H1 (cell line): ENCODE results near the gene HENMT1. TPM values are rescaled to one million over a fixed set of nuclear protein-coding genes. Genes with fewer than 3 reads are reported as not detected.
A peak's percentile ranks its signal among the peaks of the same experiment; 100 is the strongest.
"Not testable (repeated sequence)": the region's sequence is repeated elsewhere in the genome, so short reads cannot be mapped to it uniquely, and the experiment has no call there.

Experiments
- CTCF ChIA-PET: fragments of 300-600 bp; sonication (Branson Sonifier 250); formaldehyde crosslinking; loops from one replicate; lab custom pipeline; 2021; ENCODE audit not compliant: partially characterized antibody; lab: Charles Lee
- POLR2A ChIA-PET: fragments of 300-600 bp; sonication (Branson Sonifier 250); formaldehyde crosslinking; loops from one replicate; lab custom pipeline; 2021; ENCODE audit warnings: inconsistent platforms; ENCODE audit not compliant: partially characterized antibody; lab: Charles Lee
- DNase-seq, 2 experiments: peaks; one replicate each; pipeline versions ENCODE4 v3.0.0 to v3.0.0-alpha.2; 2010 to 2022; ENCODE audit warnings: low spot score in 2 of 2, low read depth in 1 of 2, mixed read lengths in 1 of 2
- FAIRE-seq: peaks from 2 replicates; lab custom pipeline; 2011; peaks lifted over from hg19 to GRCh38; lab: Jason Lieb, UNC
- H2AFZ ChIP-seq: 2 replicates; pipeline ENCODE4 v1.8.1; 2012; ENCODE audit warnings: low read length, inconsistent platforms
- H2AK5ac ChIP-seq: 2 replicates; pipeline ENCODE4 v1.6.1; 2013; ENCODE audit warnings: low read depth, low read length
- H2BK120ac ChIP-seq: replicated peaks from 2 replicates; pipeline ENCODE3; 2013; ENCODE audit warnings: low read depth, low read length, inconsistent platforms
- H2BK12ac ChIP-seq: 2 replicates; pipeline ENCODE4 v1.6.1; 2013; ENCODE audit warnings: low read depth, low read length
- H2BK15ac ChIP-seq: 2 replicates; pipeline ENCODE4 v1.6.1; 2013; ENCODE audit warnings: low read length
- H2BK20ac ChIP-seq: 2 replicates; pipeline ENCODE4 v1.6.1; 2013; ENCODE audit warnings: low read length
- H2BK5ac ChIP-seq: 2 replicates; pipeline ENCODE4 v1.6.1; 2013; ENCODE audit warnings: low read depth, low read length
- H3K14ac ChIP-seq: 2 replicates; pipeline ENCODE4 v1.6.1; 2013; ENCODE audit warnings: inconsistent platforms; ENCODE audit not compliant: insufficient read length
- H3K18ac ChIP-seq: 2 replicates; pipeline ENCODE4 v1.6.1; 2013; ENCODE audit warnings: low read length; ENCODE audit errors: extremely low read depth
- H3K23ac ChIP-seq: 2 replicates; pipeline ENCODE4 v1.6.1; 2013; ENCODE audit warnings: inconsistent platforms; ENCODE audit not compliant: insufficient read length
- H3K23me2 ChIP-seq: 2 replicates; pipeline ENCODE4 v1.6.1; 2013; ENCODE audit warnings: low read depth, low read length
- H3K27ac ChIP-seq: 2 replicates; pipeline ENCODE4 v1.6.1; 2011; ENCODE audit warnings: low read depth, low read length, inconsistent platforms
- H3K27me3 ChIP-seq, 4 experiments: replicated peaks in 1 of 4; 1 replicate in 1 of 4; 2 replicates in 3 of 4; pipeline versions ENCODE4 v1.6.1 to v1.8.1; 2011 to 2013; ENCODE audit warnings: low read length in 3 of 4, mild to moderate bottlenecking in 3 of 4, inconsistent platforms in 2 of 4, mixed read lengths in 2 of 4, moderate library complexity in 1 of 4; ENCODE audit not compliant: control insufficient read depth in 3 of 4, insufficient read depth in 3 of 4; ENCODE audit errors: extremely low read depth in 1 of 4
- H3K36me3 ChIP-seq, 4 experiments: 2 replicates each; pipeline versions ENCODE4 v1.6.1 to v1.8.1; 2011 to 2013; ENCODE audit warnings: mild to moderate bottlenecking in 4 of 4, low read length in 3 of 4, moderate library complexity in 2 of 4, control low read depth in 1 of 4, inconsistent platforms in 1 of 4; ENCODE audit not compliant: insufficient read depth in 4 of 4, control insufficient read depth in 2 of 4
- H3K4ac ChIP-seq: replicated peaks from 2 replicates; pipeline ENCODE3; 2013; ENCODE audit warnings: low read length, low read depth, mixed read lengths, inconsistent platforms; ENCODE audit not compliant: insufficient read length
- H3K4me1 ChIP-seq, 4 experiments: replicated peaks in 1 of 4; 1 replicate in 1 of 4; 2 replicates in 3 of 4; pipeline versions ENCODE4 v1.6.1 to v1.8.1; 2011 to 2013; ENCODE audit warnings: low read length in 3 of 4, inconsistent platforms in 2 of 4, mixed read lengths in 1 of 4; ENCODE audit not compliant: insufficient read depth in 4 of 4, control insufficient read depth in 3 of 4
- H3K4me2 ChIP-seq, 2 experiments: 2 replicates each; pipeline versions ENCODE4 v1.6.1 to v1.8.1; 2011 to 2013; ENCODE audit warnings: low read depth in 2 of 2, low read length in 2 of 2, control low read depth in 1 of 2, inconsistent platforms in 1 of 2, mild to moderate bottlenecking in 1 of 2; ENCODE audit not compliant: insufficient read depth in 1 of 2
- H3K4me3 ChIP-seq, 4 experiments: fragments of 200-600, 300-600 bp in 1 of 4; sonication (generic), shearing (Covaris generic), sonication (Bioruptor Twin) in 1 of 4; 2 replicates each; pipeline versions ENCODE4 v1.5.1 to v1.8.1; 2011 to 2016; ENCODE audit warnings: low read length in 4 of 4, low read depth in 3 of 4, control low read depth in 2 of 4, inconsistent platforms in 2 of 4, mild to moderate bottlenecking in 2 of 4, mixed read lengths in 1 of 4, moderate library complexity in 1 of 4; ENCODE audit not compliant: insufficient read depth in 2 of 4; ENCODE audit errors: extremely low read depth in 1 of 4
- H3K56ac ChIP-seq: replicated peaks from 2 replicates; pipeline ENCODE3; 2013; ENCODE audit warnings: low read depth, mild to moderate bottlenecking, mixed read lengths, low read length, inconsistent platforms; ENCODE audit not compliant: insufficient read length
- H3K79me1 ChIP-seq: 2 replicates; pipeline ENCODE4 v1.6.1; 2013; ENCODE audit warnings: low read depth, low read length, control low read depth
- H3K79me2 ChIP-seq, 2 experiments: 2 replicates each; pipeline versions ENCODE4 v1.6.1 to v1.8.1; 2012 to 2013; ENCODE audit warnings: low read length in 2 of 2, mild to moderate bottlenecking in 2 of 2, inconsistent platforms in 1 of 2; ENCODE audit not compliant: insufficient read depth in 2 of 2, control insufficient read depth in 1 of 2
- H3K9ac ChIP-seq, 4 experiments: replicated peaks in 1 of 4; 1 replicate in 1 of 4; 2 replicates in 3 of 4; pipeline versions ENCODE4 v1.6.1 to v1.8.1; 2011 to 2013; ENCODE audit warnings: low read depth in 3 of 4, low read length in 3 of 4, control low read depth in 2 of 4, mild to moderate bottlenecking in 2 of 4, moderate library complexity in 2 of 4, inconsistent platforms in 1 of 4; ENCODE audit errors: extremely low read depth in 1 of 4
- H3K9me3 ChIP-seq, 2 experiments: 2 replicates each; pipeline versions ENCODE4 v1.6.1 to v1.8.1; 2012 to 2013; ENCODE audit warnings: mild to moderate bottlenecking in 2 of 2, moderate library complexity in 2 of 2, control low read depth in 1 of 2, inconsistent platforms in 1 of 2, low read depth in 1 of 2, low read length in 1 of 2, mixed read lengths in 1 of 2; ENCODE audit not compliant: insufficient read depth in 2 of 2
- H4K20me1 ChIP-seq, 2 experiments: replicated peaks in 1 of 2; 2 replicates each; pipeline versions ENCODE3 to v1.8.1; 2011 to 2013; ENCODE audit warnings: inconsistent platforms in 2 of 2, low read length in 2 of 2, mild to moderate bottlenecking in 1 of 2; ENCODE audit not compliant: insufficient read depth in 2 of 2, control insufficient read depth in 1 of 2
- H4K5ac ChIP-seq: 2 replicates; pipeline ENCODE4 v1.6.1; 2013; ENCODE audit warnings: low read length, low read depth, mixed read lengths, inconsistent platforms; ENCODE audit not compliant: insufficient read length
- H4K8ac ChIP-seq: 2 replicates; pipeline ENCODE4 v1.8.0; 2013; ENCODE audit warnings: mild to moderate bottlenecking, moderate library complexity, low read length, inconsistent platforms; ENCODE audit not compliant: insufficient read depth; ENCODE audit errors: extremely low read depth
- H4K91ac ChIP-seq: replicated peaks from 2 replicates; pipeline ENCODE3; 2013; ENCODE audit warnings: low read length, mixed read lengths, inconsistent platforms; ENCODE audit not compliant: insufficient read length
- POLR2A ChIP-seq, 2 experiments: IDR thresholded peaks; 1 replicate in 1 of 2; 2 replicates in 1 of 2; pipeline ENCODE4 v1.6.1; 2011; ENCODE audit warnings: low read depth in 2 of 2, low read length in 2 of 2, mild to moderate bottlenecking in 2 of 2; ENCODE audit errors: control extremely low read depth in 1 of 2
- POLR2AphosphoS5 ChIP-seq: IDR thresholded peaks from 2 replicates; pipeline ENCODE4 v1.6.1; 2011; ENCODE audit warnings: low read depth, low read length
- WGBS, 2 experiments: shearing (Covaris generic) in 1 of 2; methylation state at CpG; one replicate each; pipeline versions ENCODE4 v1.1.6 to v1.1.7; 2013 to 2015; ENCODE audit warnings: low lambda C conversion rate in 2 of 2, mixed read lengths in 2 of 2, inconsistent platforms in 1 of 2, low coverage in 1 of 2, missing lambda C conversion rate in 1 of 2; ENCODE audit not compliant: insufficient replicate concordance in 2 of 2, insufficient coverage in 1 of 2, insufficient read length in 1 of 2; ENCODE audit errors: extremely low coverage in 1 of 2, missing lambda C conversion rate in 1 of 2; 5-methylcytosine and 5-hydroxymethylcytosine counted together
- polyA plus RNA-seq, 7 experiments: library from polyadenylated mRNA; depleted of rRNA in 3 of 7; stranded (reverse) in 5 of 7; unstranded in 2 of 7; fragments of >200 nt in 5 of 7; fragments of 200-250 nt in 2 of 7; gene quantifications; 1 replicate in 5 of 7; 2 replicates in 1 of 7; 4 replicates in 1 of 7; pipeline versions ENCODE4 v1.2.1 to v1.2.3, GENCODE V29; 2011 to 2013; ENCODE audit warnings: missing spikeins in 2 of 7, mixed read lengths in 2 of 7
- total RNA-seq: library from RNA; stranded (reverse); fragmentation: NEBNext Ultra II Directional; extraction: Animal tissue kit (Norgen Biotek cat#: 25700); gene quantifications from 2 replicates; pipeline ENCODE4 v1.2.1, GENCODE V29; 2021

The HENMT1 gene
- total and polyA plus RNA-seq, 2 of the 8 experiments (the other 6 are each of a cell fraction or from before 2014, with no cell fraction given) = 2.9 to 5.6 TPM

DNA sequence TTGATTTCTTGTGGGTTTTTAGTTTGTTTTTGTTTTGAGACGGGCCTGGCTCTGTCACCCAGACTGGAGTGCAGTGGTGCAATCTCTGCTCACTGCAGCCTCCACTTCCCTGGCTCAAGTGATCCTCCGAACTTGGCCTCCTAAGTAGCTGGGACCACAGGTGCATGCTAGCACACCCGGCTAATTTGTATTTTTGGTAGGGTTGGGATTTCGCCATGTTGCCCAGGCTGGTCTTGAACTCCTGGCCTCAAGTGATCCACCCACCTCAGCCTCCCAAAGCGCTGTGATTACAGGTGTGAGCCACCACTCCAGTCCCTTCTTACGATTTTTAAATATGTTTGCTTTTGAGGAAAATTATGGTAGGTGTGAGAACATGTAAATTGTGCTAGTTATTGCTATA, 41.2 kb upstream of the HENMT1 start:
- POLR2A ChIA-PET = interaction anchor here (1.0 to 5.4 kb wide), 7 partner anchors 10 to 41 kb away, joined by 3 to 79 read pairs (median 4); partner anchors contain the start of gene PRPF38B
- H3K27me3 ChIP-seq, H3K4me1 ChIP-seq, H3K27ac ChIP-seq, H3K4me2 ChIP-seq, H4K5ac ChIP-seq, H3K23ac ChIP-seq, H4K91ac ChIP-seq, H4K8ac ChIP-seq, CTCF ChIA-PET, H3K56ac ChIP-seq, H2AK5ac ChIP-seq, H3K14ac ChIP-seq, H4K20me1 ChIP-seq, H3K4ac ChIP-seq, H3K9ac ChIP-seq, H2BK12ac ChIP-seq, H2AFZ ChIP-seq, H3K4me3 ChIP-seq, H3K18ac ChIP-seq, DNase-seq, H2BK120ac ChIP-seq, H2BK20ac ChIP-seq, H3K23me2 ChIP-seq, H3K79me1 ChIP-seq, H3K79me2 ChIP-seq, H3K9me3 ChIP-seq, FAIRE-seq, H2BK5ac ChIP-seq, H2BK15ac ChIP-seq: not testable (repeated sequence)
- TF ChIP-seq POLR2AphosphoS5 (peak; percentile 54), POLR2A (IDR thresholded peaks at IDR 0.05; ENCODE audit: control extremely low read depth in 1 of 2, low read depth in 2 of 2, low read length in 2 of 2) (peak in 1 of 2 experiments; percentile 47; a peak in 1 of 3 replicates)
- H3K36me3 ChIP-seq = peaks cover 14 to 48% (median 36%) of the 10 kb centered on the region in 4 experiments
- WGBS, 2 experiments = 93% methylated on average over 6 of the region's 6 CpGs; no CpG with 5 or more reads in 1 of the 2 experiments
